Lower lobe of right lung (tissue), 2 donors: ENCODE results near the gene ANKRD44. TPM values are rescaled to one million over a fixed set of nuclear protein-coding genes. Genes with fewer than 3 reads are reported as not detected.

Source experiments
- ATAC-seq, 2 donors: fragments of 200-7000 bp; cut with Tn5 transposase; one replicate each; pipeline ENCODE4 v1.9.1; 2020 to 2022; ENCODE audit warnings: mild to moderate bottlenecking in 2 of 2, moderate library complexity in 2 of 2
- DNase-seq: peaks from one replicate; pipeline ENCODE4 v3.0.0-alpha.2; 2020
- H3K27ac ChIP-seq: fragments of 200-600 bp; one replicate; pipeline ENCODE4 v1.8.0; 2022
- H3K27me3 ChIP-seq: fragments of 200-600 bp; one replicate; pipeline ENCODE4 v1.8.0; 2022; ENCODE audit warnings: low read depth
- H3K36me3 ChIP-seq: fragments of 200-600 bp; one replicate; pipeline ENCODE4 v1.8.0; 2022; ENCODE audit warnings: mild to moderate bottlenecking
- H3K4me1 ChIP-seq: fragments of 200-600 bp; one replicate; pipeline ENCODE4 v1.8.0; 2022
- H3K4me3 ChIP-seq: fragments of 200-600 bp; one replicate; pipeline ENCODE4 v1.8.0; 2022; ENCODE audit warnings: mild to moderate bottlenecking
- H3K9me3 ChIP-seq: fragments of 200-600 bp; one replicate; pipeline ENCODE4 v1.8.0; 2022
- intact Hi-C: fragments of 100-400 bp; cut with DNase I; formaldehyde crosslinking; loops from one replicate; pipeline ENCODE4 v1.11.0; 2022
- long read RNA-seq: library from polyadenylated mRNA; unstranded; transcript quantifications from one replicate; pipeline ENCODE4 v2.0.0, GENCODE V29; 2021
- total RNA-seq: library from RNA; stranded (reverse); fragmentation: NEBNext Ultra II Directional; extraction: Animal tissue kit (Norgen Biotek cat#: 25700); gene quantifications from one replicate; pipeline ENCODE4 v1.2.1, GENCODE V29; 2021
- TF ChIP-seq, protein P1 (sequence below): fragments of 200-600 bp; IDR thresholded peaks from one replicate; pipeline ENCODE4 v1.8.0; 2022; ENCODE audit warnings: antibody characterized with exemption, mild to moderate bottlenecking
- donor health status: DM: no; HTN: yes; CAD: no; lungs with severe emphysema.

The ANKRD44 gene
- total RNA-seq: 58.7 TPM
- long read RNA-seq, full-length matches to known transcripts: 16 of 43 reads
- long read RNA-seq, partial matches to known transcripts: 7 of 43 reads
- long read RNA-seq, other reads (novel, unspliced or antisense): 20 of 43 reads

DNA sequence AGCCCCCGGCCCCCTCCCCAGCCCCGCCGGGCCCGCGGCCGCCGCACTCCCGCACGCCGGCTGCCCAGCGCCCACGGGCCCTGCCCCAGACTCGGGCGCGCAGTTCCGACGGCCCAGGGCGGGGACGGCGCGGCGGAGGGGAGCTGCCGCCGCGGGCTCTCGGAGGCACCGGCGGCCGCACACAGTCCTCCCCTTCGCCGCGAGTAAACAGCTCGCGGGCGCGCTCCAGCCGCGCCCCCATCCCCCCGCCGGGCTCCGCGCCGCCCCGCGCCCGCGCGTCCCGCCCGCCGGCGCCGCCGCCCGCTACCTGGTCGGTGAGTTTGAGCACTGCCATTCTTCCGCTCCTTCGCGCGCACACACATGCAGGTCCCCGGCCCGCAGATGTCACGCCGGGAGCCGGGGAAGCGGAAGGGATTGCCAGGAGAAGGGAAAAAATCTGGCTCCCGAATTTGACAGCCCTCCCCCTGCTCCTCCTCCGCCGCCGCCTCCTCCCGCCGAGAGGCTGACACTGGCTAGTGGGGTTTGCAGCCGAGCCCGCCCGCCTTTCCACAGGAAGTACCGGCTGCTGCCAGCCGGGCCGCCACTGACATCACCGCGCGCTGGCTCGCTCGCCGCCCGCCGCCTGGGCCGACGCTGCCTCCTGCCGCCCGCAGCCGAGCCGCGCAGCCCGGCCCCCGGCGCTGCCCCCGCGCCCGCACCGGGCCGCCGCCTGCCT lies at the start of gene ANKRD44:
Gene ANKRD44 (minus strand): TSS at position 510 of the 715 bp plus-strand sequence. CDS start 176 bp downstream, at position 334.
- Histone ChIP-seq H3K4me1 (peaks cover 49% of the 10 kb centered on the region), H3K27me3 (no peaks in the 10 kb centered on the region), H3K9me3 (no peaks in the 10 kb centered on the region), H3K36me3 (no peaks in the 10 kb centered on the region), H3K27ac (peak within 1 kb of the TSS; percentile 91), H3K4me3 (peak within 1 kb of the TSS; percentile 76)
- TF ChIP-seq, protein P1, sequence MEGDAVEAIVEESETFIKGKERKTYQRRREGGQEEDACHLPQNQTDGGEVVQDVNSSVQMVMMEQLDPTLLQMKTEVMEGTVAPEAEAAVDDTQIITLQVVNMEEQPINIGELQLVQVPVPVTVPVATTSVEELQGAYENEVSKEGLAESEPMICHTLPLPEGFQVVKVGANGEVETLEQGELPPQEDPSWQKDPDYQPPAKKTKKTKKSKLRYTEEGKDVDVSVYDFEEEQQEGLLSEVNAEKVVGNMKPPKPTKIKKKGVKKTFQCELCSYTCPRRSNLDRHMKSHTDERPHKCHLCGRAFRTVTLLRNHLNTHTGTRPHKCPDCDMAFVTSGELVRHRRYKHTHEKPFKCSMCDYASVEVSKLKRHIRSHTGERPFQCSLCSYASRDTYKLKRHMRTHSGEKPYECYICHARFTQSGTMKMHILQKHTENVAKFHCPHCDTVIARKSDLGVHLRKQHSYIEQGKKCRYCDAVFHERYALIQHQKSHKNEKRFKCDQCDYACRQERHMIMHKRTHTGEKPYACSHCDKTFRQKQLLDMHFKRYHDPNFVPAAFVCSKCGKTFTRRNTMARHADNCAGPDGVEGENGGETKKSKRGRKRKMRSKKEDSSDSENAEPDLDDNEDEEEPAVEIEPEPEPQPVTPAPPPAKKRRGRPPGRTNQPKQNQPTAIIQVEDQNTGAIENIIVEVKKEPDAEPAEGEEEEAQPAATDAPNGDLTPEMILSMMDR: peak; percentile 31
- peak; percentile 96 for DNase-seq
- ATAC-seq: peak; percentile 96
- intact Hi-C loops: no loop called here

DNA sequence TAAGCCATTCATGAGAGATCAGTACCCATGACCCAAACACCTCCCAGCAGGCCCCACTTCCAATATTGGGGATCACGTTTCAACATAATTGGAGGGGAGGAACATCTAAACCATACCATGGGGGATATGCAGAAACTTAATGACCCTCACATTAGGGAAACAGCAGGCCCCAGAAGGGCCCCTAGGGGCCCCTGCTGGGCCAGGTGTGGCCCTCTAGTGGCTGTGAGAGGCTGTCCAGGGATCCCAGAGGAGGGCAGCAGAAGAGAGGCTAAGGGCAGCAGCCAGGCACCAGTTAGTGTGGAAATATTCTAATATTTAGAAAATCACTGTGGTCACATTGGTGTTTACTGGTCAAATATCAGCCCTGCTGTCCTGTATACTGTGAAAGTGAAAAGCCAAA lies 49.3 kb upstream of the ANKRD44 start:
- Histone ChIP-seq H3K27ac (no peak overlapping the region), H3K4me3 (no peak overlapping the region), H3K9me3 (no peaks in the 10 kb centered on the region), H3K36me3 (no peaks in the 10 kb centered on the region), H3K27me3 (no peaks in the 10 kb centered on the region), H3K4me1 (no peaks in the 10 kb centered on the region)
- intact Hi-C loops: no loop called here
- no peak for DNase-seq
- ATAC-seq: no peak
- TF ChIP-seq, protein P1: no peak

- Histone ChIP-seq H3K4me1 (no peaks in the 10 kb centered on the region), H3K27ac (no peak overlapping the region), H3K4me3 (no peak overlapping the region), H3K9me3 (no peaks in the 10 kb centered on the region), H3K27me3 (no peaks in the 10 kb centered on the region), H3K36me3 (no peaks in the 10 kb centered on the region)
- intact Hi-C loops: no loop called here
- TF ChIP-seq, protein P1: no peak
- ATAC-seq: no peak
- no peak for DNase-seq
These were observed 48.4 kb upstream of the ANKRD44 start for GRCh38 chr2:197358931-197359330.

DNA sequence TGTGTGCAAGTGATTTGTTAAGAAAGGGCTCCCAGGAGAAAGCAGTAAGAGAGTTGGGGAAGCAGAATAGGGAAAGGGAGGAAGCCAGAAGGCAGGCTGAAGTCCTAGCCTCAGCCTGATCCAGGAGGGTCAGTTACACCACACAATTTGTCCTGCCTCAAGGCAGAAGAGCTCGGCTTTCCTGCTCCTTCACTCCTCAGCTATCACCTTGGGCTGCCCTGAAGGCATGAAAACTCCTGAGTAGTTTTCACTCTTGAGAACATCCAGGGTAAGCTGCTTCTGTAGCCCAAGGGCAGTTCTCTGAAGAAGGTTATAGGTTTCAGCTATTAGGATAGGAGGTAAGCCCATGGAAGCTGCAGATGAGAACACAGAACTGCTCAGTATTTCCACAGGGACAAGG lies 47.4 kb upstream of the ANKRD44 start:
- Histone ChIP-seq H3K27ac (no peak overlapping the region), H3K27me3 (no peaks in the 10 kb centered on the region)

DNA sequence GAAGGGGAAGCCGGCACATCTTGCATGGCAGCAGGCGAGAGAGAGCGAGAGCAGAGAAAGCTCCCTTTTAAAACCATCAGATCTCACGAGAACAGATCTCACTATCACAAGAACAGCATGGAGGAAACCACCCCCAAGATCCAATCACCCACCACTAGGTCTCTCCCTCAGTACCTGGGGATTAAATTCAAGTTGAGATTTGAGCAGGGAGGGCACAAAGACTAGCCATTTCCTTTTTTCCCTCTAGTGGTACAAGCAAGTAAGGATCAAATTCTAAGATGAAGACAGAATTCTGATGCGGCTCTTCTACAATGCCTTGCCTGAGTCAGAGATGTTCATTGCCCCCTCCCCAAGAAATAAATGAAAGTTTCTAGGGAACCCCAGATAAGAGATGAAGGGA lies 45.6 kb upstream of the ANKRD44 start:
- TF ChIP-seq, protein P1: no peak
- no peak for DNase-seq
- no peak for ATAC-seq
- no peaks in the 10 kb centered on the region for H3K36me3 ChIP-seq
- H3K27me3 ChIP-seq: no peaks in the 10 kb centered on the region
- no peaks in the 10 kb centered on the region for H3K4me1 ChIP-seq
- no peaks in the 10 kb centered on the region for H3K9me3 ChIP-seq
- intact Hi-C loops: no loop called here
- H3K27ac ChIP-seq: no peak overlapping the region
- no peak overlapping the region for H3K4me3 ChIP-seq

More for the DNA sequence above, 47.4 kb upstream of the ANKRD44 start:
- no peaks in the 10 kb centered on the region for H3K4me1 ChIP-seq
- intact Hi-C loops: no loop called here
- TF ChIP-seq, protein P1: no peak
- H3K36me3 ChIP-seq: no peaks in the 10 kb centered on the region
- no peak overlapping the region for H3K4me3 ChIP-seq
- DNase-seq (no peak), ATAC-seq (no peak)
- H3K9me3 ChIP-seq: no peaks in the 10 kb centered on the region
